EL (cell line): ENCODE results near the gene MRPS7.
A peak's percentile ranks its signal among the peaks of the same experiment; 100 is the strongest.

Source experiments
- DNase-seq: peaks from one replicate; pipeline ENCODE4 v3.0.0-alpha.2; 2016

Gene MRPS7

GRCh38 chr17:75261336-75262111, at the start of gene MRPS7, which contains the start of gene GGA3:
TSS of gene MRPS7 (plus strand) at chr17:75261879. CDS start at chr17:75261901, 22 bp downstream.
TSS of gene GGA3 (minus strand) at chr17:75261606. CDS start at chr17:75261587, 19 bp downstream.
- DNase-seq: peak; percentile 94

- no peak for DNase-seq
These were observed 43.5 kb upstream of the MRPS7 start for GRCh38 chr17:75218131-75218530.

GRCh38 chr17:75219815-75220214, 41.9 kb upstream of the MRPS7 start:
- DNase-seq: no peak

- no peak for DNase-seq
These were observed 36.7 kb upstream of the MRPS7 start for GRCh38 chr17:75225016-75225415.

GRCh38 chr17:75227729-75228128, 34.0 kb upstream of the MRPS7 start:
- no peak for DNase-seq

GRCh38 chr17:75228305-75228704, 33.4 kb upstream of the MRPS7 start:
- no peak for DNase-seq

GRCh38 chr17:75228847-75229246, 32.8 kb upstream of the MRPS7 start:
- no peak for DNase-seq

GRCh38 chr17:75231071-75231470, 30.6 kb upstream of the MRPS7 start:
- no peak for DNase-seq

- no peak for DNase-seq
These were observed 29.8 kb upstream of the MRPS7 start for GRCh38 chr17:75231741-75232464.

- DNase-seq: no peak
These were observed 28.9 kb upstream of the MRPS7 start for GRCh38 chr17:75232786-75233185.

GRCh38 chr17:75237100-75238014, 24.3 kb upstream of the MRPS7 start:
- DNase-seq: no peak

- no peak for DNase-seq
These were observed 23.6 kb upstream of the MRPS7 start for GRCh38 chr17:75238020-75238580.

GRCh38 chr17:75238684-75239191, 22.9 kb upstream of the MRPS7 start:
- DNase-seq: peak; percentile 70

GRCh38 chr17:75239214-75239613, 22.5 kb upstream of the MRPS7 start:
- no peak for DNase-seq

- no peak for DNase-seq
These were observed 21.8 kb upstream of the MRPS7 start for GRCh38 chr17:75239778-75240393.

- DNase-seq: peak; percentile 44
These were observed 21.1 kb upstream of the MRPS7 start for GRCh38 chr17:75240394-75241142.

GRCh38 chr17:75241143-75241430, 20.6 kb upstream of the MRPS7 start:
- DNase-seq: no peak

- DNase-seq: no peak
These were observed 20.2 kb upstream of the MRPS7 start for GRCh38 chr17:75241502-75241901.

GRCh38 chr17:75241996-75242460, 19.7 kb upstream of the MRPS7 start:
- peak; percentile 42 for DNase-seq

GRCh38 chr17:75242461-75243042, 19.1 kb upstream of the MRPS7 start:
- DNase-seq: no peak
